Measurements from ENCODE around the gene DCP2. TPM values are rescaled to one million over a fixed set of nuclear protein-coding genes. Genes with fewer than 3 reads are reported as not detected.

Gene DCP2
- polyA plus RNA-seq, 1 donor from 2014 or later: 26.2 TPM

- no peak for TF ChIP-seq CTCF (IDR thresholded peaks at IDR 0.05; ENCODE audit: poor library complexity, severe bottlenecking)
- peaks cover 4% of the 10 kb centered on the region for H3K36me3 ChIP-seq (ENCODE audit: insufficient read depth, low read length)
- H2AFZ ChIP-seq (ENCODE audit: low read depth, low read length): no peak overlapping the region
- H3K9me2 ChIP-seq (ENCODE audit: insufficient read depth, low read length): no peaks in the 10 kb centered on the region
- no peaks in the 10 kb centered on the region for H4K20me1 ChIP-seq (ENCODE audit: insufficient read depth)
- no peaks in the 10 kb centered on the region for H3K9me3 ChIP-seq (ENCODE audit: low read length)
- no peak overlapping the region for H3K4me2 ChIP-seq (ENCODE audit: low read length)
- H3K27ac ChIP-seq (ENCODE audit: low read length): no peak overlapping the region
- H3K9ac ChIP-seq (ENCODE audit: low read length): no peak overlapping the region
- H3K4me3 ChIP-seq (ENCODE audit: low read length): no peak overlapping the region
- H3K27me3 ChIP-seq (ENCODE audit: insufficient read depth, low read depth, low read length): no peaks in the 10 kb centered on the region
- no peaks in the 10 kb centered on the region for H3K79me2 ChIP-seq (replicated peaks; ENCODE audit: insufficient read depth, low read length)
- no peaks in the 10 kb centered on the region for H3F3A ChIP-seq (ENCODE audit: insufficient read depth, low read length, poor library complexity, severe bottlenecking)
These were observed 41.5 kb downstream of the DCP2 start for GRCh38 chr5:113017881-113018635.

- Histone ChIP-seq H3K36me3 (ENCODE audit: insufficient read depth, low read length) (no peaks in the 10 kb centered on the region), H3F3A (ENCODE audit: insufficient read depth, low read length, poor library complexity, severe bottlenecking) (no peaks in the 10 kb centered on the region), H2AFZ (ENCODE audit: low read depth, low read length) (no peak overlapping the region), H3K4me3 (ENCODE audit: low read length) (no peak overlapping the region), H3K9me3 (ENCODE audit: low read length) (no peaks in the 10 kb centered on the region), H3K79me2 (replicated peaks; ENCODE audit: insufficient read depth, low read length) (no peaks in the 10 kb centered on the region), H3K4me2 (ENCODE audit: low read length) (no peak overlapping the region), H3K9me2 (ENCODE audit: insufficient read depth, low read length) (no peaks in the 10 kb centered on the region), H3K27ac (ENCODE audit: low read length) (no peak overlapping the region), H3K27me3 (ENCODE audit: insufficient read depth, low read depth, low read length) (no peaks in the 10 kb centered on the region), H3K9ac (ENCODE audit: low read length) (no peak overlapping the region), H4K20me1 (ENCODE audit: insufficient read depth) (no peaks in the 10 kb centered on the region)
- no peak for TF ChIP-seq EZH2 (IDR thresholded peaks at IDR 0.05; ENCODE audit: borderline replicate concordance, insufficient read depth, low read length, poor library complexity, severe bottlenecking)
- no peak for TF ChIP-seq POLR2AphosphoS5 (IDR thresholded peaks at IDR 0.05)
These were observed 44.1 kb downstream of the DCP2 start for GRCh38 chr5:113020461-113021273.

GRCh38 chr5:113022661-113023060 lies 46.1 kb downstream of the DCP2 start:
- Histone ChIP-seq H3K36me3 (ENCODE audit: insufficient read depth, low read length) (no peaks in the 10 kb centered on the region), H3K9ac (ENCODE audit: low read length) (no peak overlapping the region), H3K9me2 (ENCODE audit: insufficient read depth, low read length) (no peaks in the 10 kb centered on the region), H2AFZ (ENCODE audit: low read depth, low read length) (no peak overlapping the region), H3K4me2 (ENCODE audit: low read length) (no peak overlapping the region), H4K20me1 (ENCODE audit: insufficient read depth) (no peaks in the 10 kb centered on the region), H3K27me3 (ENCODE audit: insufficient read depth, low read depth, low read length) (no peaks in the 10 kb centered on the region), H3K4me3 (ENCODE audit: low read length) (no peak overlapping the region), H3K9me3 (ENCODE audit: low read length) (no peaks in the 10 kb centered on the region), H3F3A (ENCODE audit: insufficient read depth, low read length, poor library complexity, severe bottlenecking) (no peaks in the 10 kb centered on the region), H3K27ac (ENCODE audit: low read length) (no peak overlapping the region), H3K79me2 (replicated peaks; ENCODE audit: insufficient read depth, low read length) (no peaks in the 10 kb centered on the region)
- no peak for TF ChIP-seq SMC3 (conservative IDR thresholded peaks at IDR 0.05; ENCODE audit: poor library complexity)
- no peak for TF ChIP-seq EZH2 (IDR thresholded peaks at IDR 0.05; ENCODE audit: borderline replicate concordance, insufficient read depth, low read length, poor library complexity, severe bottlenecking)
- TF ChIP-seq RAD21 (conservative IDR thresholded peaks at IDR 0.05): no peak
- no peak for TF ChIP-seq TAF1 (IDR thresholded peaks at IDR 0.05; ENCODE audit: low read depth)
- TF ChIP-seq EP300 (conservative IDR thresholded peaks at IDR 0.05; ENCODE audit: poor library complexity, severe bottlenecking): no peak
- no peak for TF ChIP-seq POLR2AphosphoS5 (IDR thresholded peaks at IDR 0.05)

Measured in neural cell (in vitro differentiated cells).